GM18499 (cell line): Measurements from ENCODE around the gene RIN3.

Source experiments
- ATAC-seq: cut with Tn5 transposase; IDR thresholded peaks from one replicate; pipeline ENCODE4 v1.9.1; 2021; ENCODE audit warnings: moderate number of reproducible peaks; ENCODE audit not compliant: insufficient read depth, unreplicated experiment

RIN3 gene

DNA sequence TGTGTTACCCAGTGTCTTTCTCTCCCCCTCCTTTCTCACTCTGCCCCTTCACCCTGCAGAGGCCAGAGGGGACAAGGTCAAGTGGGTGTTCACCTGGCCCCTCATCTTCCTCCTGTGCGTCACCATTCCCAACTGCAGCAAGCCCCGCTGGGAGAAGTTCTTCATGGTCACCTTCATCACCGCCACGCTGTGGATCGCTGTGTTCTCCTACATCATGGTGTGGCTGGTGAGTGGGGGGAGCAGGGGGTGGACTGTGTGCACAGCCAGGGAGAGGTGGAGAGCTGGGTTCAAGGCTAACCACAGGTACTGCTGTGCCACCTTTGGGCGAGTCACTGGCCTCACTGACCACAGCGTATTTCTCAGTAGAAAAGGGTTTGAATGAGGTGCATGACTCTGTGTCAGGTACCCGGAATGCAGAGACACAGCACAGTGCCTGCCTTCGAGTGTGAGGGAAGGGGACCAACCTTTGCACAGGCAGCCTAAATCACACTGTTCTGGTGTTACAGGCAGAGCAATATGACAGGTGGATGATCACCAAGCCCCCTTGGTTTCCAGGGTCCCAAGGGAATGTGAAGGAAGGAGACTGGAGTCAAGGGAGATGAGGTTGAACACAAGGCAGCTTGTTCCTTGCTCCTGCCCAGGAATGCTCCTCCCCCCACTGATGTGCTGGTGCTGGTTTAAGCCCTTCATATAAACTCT is 30.8 kb upstream of the RIN3 start:
- ATAC-seq = no peak

GRCh38 chr14:92484132-92484823 is 29.3 kb upstream of the RIN3 start:
- ATAC-seq = no peak

GRCh38 chr14:92486881-92487280 is 26.7 kb upstream of the RIN3 start:
- no peak for ATAC-seq

- ATAC-seq = no peak
These were observed 26.0 kb upstream of the RIN3 start for GRCh38 chr14:92487513-92488133.

GRCh38 chr14:92489394-92490238 is 24.0 kb upstream of the RIN3 start:
- no peak for ATAC-seq

DNA sequence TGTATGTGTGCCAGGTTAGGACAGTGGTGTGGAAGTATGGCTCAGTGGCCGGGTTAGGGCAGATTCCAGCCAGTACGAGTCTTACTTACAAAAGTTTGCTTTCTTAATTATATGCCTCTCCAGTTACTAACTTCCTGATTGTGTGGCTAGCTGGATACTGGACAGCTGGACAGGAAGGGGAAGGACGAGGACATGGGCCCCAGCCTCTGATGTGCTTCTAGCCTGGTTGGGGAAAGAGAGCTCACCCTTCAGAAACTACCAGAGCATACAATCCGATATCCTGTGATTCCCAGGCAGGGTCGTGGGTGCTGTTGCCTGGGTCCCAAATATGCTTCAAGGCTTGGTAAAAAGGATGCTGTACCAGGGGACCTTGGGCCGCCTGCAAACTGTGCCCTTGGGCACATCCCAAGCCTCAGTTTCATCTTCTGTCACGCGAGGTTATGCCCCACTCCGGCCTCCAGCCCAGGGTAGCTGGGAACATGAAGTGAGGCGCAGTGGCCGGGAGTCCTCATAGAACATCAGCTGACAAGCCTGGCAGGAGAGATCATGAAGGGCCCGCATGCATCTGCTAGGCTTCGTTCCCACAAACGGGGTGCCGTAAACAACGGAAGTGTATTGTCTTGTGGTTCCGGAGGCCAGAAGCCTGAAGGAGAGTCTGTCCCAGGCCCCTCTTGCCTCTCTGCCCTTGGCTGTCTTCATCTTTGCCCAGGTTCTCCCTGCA is 23.2 kb upstream of the RIN3 start:
- ATAC-seq = no peak

DNA sequence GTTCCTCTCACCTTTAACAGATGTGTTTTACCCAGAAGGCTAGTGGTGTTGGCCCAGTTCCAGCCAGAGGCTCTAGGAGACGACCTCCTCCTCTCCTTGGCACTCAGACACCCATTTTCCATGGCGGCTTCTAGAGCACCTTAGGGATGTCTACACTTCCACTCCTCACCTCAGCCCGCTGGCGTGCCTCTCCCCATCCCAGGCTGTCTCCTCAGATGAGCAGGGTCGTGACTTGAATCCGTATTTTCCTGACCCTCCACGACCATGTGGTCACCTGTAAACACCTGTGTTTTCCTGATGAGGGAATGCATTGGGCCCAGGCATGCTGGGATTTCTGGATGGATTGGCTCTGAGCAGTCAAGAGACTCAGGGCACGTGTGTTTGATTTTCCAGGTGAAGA is 21.8 kb upstream of the RIN3 start:
- ATAC-seq = no peak

GRCh38 chr14:92492258-92492657 is 21.3 kb upstream of the RIN3 start:
- no peak for ATAC-seq

DNA sequence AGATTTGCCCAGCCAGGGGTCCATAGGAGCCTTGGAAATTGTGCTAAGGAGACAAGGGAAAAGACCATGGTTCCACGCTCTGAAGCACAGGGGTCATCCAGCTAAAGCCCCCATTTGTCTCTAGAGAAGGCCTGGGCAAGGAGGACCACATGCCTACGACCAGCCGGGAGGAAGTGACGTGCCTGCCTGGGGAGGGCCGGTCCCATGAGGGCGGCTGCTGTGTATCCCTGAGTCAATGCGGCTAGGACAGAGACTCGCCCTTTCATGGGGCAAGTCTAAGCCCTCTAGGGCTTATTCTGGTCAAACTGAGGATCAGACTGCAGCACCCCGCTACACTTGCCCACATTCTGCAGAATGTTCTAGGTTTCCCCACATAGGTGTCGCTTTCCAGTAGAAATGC is 20.6 kb upstream of the RIN3 start:
- no peak for ATAC-seq

DNA sequence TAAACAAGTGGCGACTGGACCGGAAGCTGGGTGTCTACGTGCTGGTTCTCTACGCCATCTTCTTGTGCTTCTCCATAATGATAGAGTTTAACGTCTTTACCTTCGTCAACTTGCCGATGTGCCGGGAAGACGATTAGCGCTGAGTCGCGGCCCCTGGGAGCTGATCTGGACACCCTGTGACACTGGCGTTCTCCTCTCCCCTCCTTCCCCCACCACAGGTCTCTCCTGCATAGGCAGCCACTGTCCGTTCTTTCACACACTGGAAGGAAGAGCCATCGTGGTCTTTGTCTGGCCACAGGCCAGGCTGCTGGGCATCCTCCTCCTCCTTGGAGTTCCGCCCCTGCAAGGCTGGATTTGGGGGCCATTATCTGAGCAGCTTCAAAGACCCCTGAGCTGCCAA is 20.1 kb upstream of the RIN3 start:
- no peak for ATAC-seq

- no peak for ATAC-seq
These were observed 19.1 kb upstream of the RIN3 start for GRCh38 chr14:92494512-92494911.

- ATAC-seq = no peak
These were observed 18.6 kb upstream of the RIN3 start for GRCh38 chr14:92495027-92495426.

DNA sequence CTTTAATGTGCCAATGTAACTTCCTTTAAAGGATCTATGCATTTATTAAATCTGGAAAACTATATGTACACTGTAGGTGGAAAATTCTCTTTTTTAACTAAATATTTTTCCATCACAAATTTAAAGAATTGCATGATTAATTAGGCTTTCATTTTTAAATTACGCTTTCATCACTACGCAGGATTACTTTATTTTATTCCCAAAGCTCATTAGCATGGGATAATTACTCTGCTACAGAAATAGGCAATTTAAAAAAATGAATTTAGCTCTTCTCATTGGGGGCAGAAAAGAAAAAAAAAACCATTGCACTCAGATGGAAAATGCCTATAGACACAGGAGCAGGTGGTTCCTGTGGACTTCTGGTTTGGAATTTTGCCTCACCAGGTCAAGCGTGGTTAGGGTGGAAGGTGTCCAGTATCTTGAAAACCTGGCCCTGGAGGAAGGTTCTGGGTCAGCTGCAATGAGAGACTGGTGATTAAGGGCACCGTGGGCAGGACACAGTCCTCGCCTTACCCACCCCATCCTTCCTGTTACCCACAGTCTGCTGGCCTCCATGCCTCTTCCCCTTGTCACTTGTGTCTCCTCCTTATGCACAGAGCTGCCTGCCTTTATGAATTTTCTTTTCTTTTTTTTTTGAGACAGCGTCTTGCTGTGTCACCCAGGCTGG is 17.3 kb upstream of the RIN3 start:
- no peak for ATAC-seq

- no peak for ATAC-seq
These were observed 16.2 kb upstream of the RIN3 start for GRCh38 chr14:92497391-92497790.

DNA sequence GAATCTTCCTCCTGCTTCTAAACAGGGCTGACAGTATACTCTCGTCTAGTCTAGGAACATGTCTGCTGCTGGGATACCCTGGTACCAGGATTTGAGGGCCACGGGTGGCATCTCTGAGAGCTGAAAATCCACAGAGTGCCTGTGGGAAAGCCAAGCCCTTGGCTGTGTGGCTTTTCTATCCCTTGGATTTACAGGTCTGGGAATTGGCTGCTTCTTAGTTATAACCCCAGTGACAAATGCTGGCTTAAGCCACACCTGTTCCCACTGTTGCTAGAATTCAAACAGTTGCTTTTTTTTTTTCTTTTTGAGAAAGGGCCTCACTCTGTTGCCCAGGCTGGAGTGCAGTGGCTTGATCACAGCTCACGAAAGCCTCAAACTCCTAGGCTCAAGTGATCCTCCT is 14.3 kb upstream of the RIN3 start:
- no peak for ATAC-seq

DNA sequence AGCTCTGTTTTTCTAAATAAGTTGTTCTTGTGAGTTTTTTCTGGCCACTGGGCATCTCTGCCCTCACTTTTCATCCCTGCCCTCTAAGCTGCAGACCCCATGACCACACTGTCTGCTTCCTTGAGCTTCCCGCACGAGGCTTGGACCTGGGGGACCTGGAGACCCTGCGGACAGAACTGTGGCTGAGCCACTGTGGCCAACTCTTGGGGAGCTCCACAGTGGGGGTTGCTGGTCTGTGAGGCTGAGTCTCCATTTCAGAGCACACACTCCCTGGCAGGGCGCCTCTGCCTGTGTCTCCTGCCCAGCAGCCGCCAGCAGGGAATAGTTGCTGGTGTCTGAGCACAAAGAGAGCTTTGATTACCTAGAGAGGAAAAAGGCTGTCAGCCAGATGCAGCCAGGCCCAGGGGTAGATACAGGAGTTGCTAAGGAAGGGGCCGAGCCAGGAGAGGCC is 13.1 kb upstream of the RIN3 start:
- no peak for ATAC-seq

GRCh38 chr14:92501891-92502351 is 11.7 kb upstream of the RIN3 start:
- ATAC-seq = no peak

GRCh38 chr14:92502541-92503286 is 10.9 kb upstream of the RIN3 start:
- ATAC-seq = no peak
